ENCODE measurements around the gene AGBL1. TPM values are rescaled to one million over a fixed set of nuclear protein-coding genes. Genes with fewer than 3 reads are reported as not detected.

The AGBL1 gene
- total and polyA plus RNA-seq, 4 donors = 0.08 to 147 (median 4.7) TPM

DNA sequence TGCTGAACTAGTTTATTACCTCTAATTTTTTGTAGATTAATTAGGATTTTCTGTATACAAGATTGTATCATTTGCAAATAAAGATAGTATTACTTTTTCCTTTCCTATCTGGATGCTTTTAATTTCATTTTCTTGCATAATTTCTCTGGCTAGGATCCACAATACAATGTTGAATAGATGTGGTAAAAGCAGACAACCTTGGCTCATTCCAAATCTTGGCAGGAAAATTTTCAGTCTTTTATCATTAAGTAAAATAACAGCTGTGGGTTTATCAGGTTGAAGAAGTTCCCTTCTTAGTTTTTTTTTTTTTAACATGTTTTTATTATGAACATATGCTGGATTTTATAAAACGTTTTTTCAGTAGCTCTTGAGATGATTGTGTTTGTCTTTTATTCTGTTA is 422.6 kb downstream of the AGBL1 start:
- H3K4me3 ChIP-seq = no peak overlapping the region
- DNase-seq = peak in 2 of 3 donors; percentile 73 to 79
- TF ChIP-seq, protein P1, sequence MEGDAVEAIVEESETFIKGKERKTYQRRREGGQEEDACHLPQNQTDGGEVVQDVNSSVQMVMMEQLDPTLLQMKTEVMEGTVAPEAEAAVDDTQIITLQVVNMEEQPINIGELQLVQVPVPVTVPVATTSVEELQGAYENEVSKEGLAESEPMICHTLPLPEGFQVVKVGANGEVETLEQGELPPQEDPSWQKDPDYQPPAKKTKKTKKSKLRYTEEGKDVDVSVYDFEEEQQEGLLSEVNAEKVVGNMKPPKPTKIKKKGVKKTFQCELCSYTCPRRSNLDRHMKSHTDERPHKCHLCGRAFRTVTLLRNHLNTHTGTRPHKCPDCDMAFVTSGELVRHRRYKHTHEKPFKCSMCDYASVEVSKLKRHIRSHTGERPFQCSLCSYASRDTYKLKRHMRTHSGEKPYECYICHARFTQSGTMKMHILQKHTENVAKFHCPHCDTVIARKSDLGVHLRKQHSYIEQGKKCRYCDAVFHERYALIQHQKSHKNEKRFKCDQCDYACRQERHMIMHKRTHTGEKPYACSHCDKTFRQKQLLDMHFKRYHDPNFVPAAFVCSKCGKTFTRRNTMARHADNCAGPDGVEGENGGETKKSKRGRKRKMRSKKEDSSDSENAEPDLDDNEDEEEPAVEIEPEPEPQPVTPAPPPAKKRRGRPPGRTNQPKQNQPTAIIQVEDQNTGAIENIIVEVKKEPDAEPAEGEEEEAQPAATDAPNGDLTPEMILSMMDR (IDR thresholded peaks at IDR 0.05; ENCODE audit: control extremely low read depth, extremely low read depth) = no peak
- ATAC-seq (ENCODE audit: insufficient read depth, low FRiP score) = no peak
- no peaks in the 10 kb centered on the region for H3K9me3 ChIP-seq (ENCODE audit: control insufficient read depth in 4 of 4, insufficient read depth in 3 of 4, low read length in 3 of 4)
- no peaks in the 10 kb centered on the region for H3K4me1 ChIP-seq (ENCODE audit: control insufficient read depth in 5 of 5, insufficient read depth in 5 of 5, low read length in 5 of 5)
- no peak overlapping the region for H3K27ac ChIP-seq (ENCODE audit: low read depth in 1 of 2, low read length in 1 of 2)
- H3K36me3 ChIP-seq (ENCODE audit: control insufficient read depth in 4 of 4, insufficient read depth in 4 of 4, low read length in 4 of 4) = no peaks in the 10 kb centered on the region
- no peak overlapping the region for H3K9ac ChIP-seq (ENCODE audit: insufficient read depth in 1 of 2, low read length in 2 of 2)
- no peaks in the 10 kb centered on the region for H3K27me3 ChIP-seq (ENCODE audit: control insufficient read depth in 3 of 3, insufficient read depth in 3 of 3, low read length in 2 of 3)
- WGBS, 2 donors = 23 to 28% methylated on average over 1 of the region's 1 CpG

DNA sequence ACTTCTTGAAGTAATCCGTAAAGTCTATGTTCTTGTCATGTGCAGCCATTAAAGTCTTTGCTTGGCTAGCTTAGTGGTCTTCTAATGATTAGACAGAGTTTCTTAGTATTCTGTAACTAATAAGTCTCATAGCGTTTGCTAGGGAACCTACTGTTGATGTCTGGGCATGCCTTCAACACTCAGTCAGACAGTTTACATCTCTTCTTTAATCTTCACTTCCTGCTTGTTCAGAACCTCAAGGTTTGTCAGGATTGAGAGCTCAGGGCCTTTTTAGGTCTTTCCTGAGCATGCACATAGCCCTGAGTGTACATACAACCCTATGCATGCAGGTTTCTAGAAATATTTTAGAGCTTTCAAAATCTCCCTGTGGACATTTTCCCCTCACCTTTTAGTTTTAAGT is 426.3 kb downstream of the AGBL1 start:
- TF ChIP-seq, protein P1 (IDR thresholded peaks at IDR 0.05; ENCODE audit: control extremely low read depth, extremely low read depth) = no peak
- WGBS, 2 donors = 92 to 93% methylated on average over 2 of the region's 2 CpGs
- no peak overlapping the region for H3K27ac ChIP-seq (ENCODE audit: low read depth in 1 of 2, low read length in 1 of 2)
- H3K4me1 ChIP-seq (ENCODE audit: control insufficient read depth in 5 of 5, insufficient read depth in 5 of 5, low read length in 5 of 5) = no peaks in the 10 kb centered on the region
- H3K27me3 ChIP-seq (ENCODE audit: control insufficient read depth in 3 of 3, insufficient read depth in 3 of 3, low read length in 2 of 3) = no peaks in the 10 kb centered on the region
- DNase-seq = no peak
- ATAC-seq (ENCODE audit: insufficient read depth, low FRiP score) = no peak
- H3K9me3 ChIP-seq (ENCODE audit: control insufficient read depth in 4 of 4, insufficient read depth in 3 of 4, low read length in 3 of 4) = no peaks in the 10 kb centered on the region
- no peaks in the 10 kb centered on the region for H3K36me3 ChIP-seq (ENCODE audit: control insufficient read depth in 4 of 4, insufficient read depth in 4 of 4, low read length in 4 of 4)
- no peak overlapping the region for H3K4me3 ChIP-seq
- H3K9ac ChIP-seq (ENCODE audit: insufficient read depth in 1 of 2, low read length in 2 of 2) = no peak overlapping the region

DNA sequence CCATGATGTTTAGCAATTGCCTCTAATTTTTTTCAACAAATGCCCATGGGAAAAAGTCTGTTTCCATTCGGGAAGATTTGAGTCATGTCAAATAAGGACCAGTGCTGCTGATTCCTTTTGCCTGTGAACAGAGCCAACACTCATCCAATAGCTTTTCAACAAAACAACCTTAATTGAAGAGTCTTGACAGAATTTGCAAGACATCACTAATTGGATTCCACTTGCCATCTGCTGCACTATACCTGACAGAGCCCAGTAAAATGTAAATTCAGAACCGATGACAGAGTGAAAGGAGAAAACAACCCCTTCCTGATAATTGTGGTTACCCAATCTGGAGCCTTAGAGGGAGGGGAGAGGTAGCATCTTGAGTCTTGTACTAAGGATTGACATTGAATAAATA is 426.7 kb downstream of the AGBL1 start:
- no peaks in the 10 kb centered on the region for H3K27me3 ChIP-seq (ENCODE audit: control insufficient read depth in 3 of 3, insufficient read depth in 3 of 3, low read length in 2 of 3)
- WGBS, 2 donors = 70% methylated on average over 2 of the region's 2 CpGs
- no peak overlapping the region for H3K27ac ChIP-seq (ENCODE audit: low read depth in 1 of 2, low read length in 1 of 2)
- no peaks in the 10 kb centered on the region for H3K9me3 ChIP-seq (ENCODE audit: control insufficient read depth in 4 of 4, insufficient read depth in 3 of 4, low read length in 3 of 4)
- H3K4me3 ChIP-seq = no peak overlapping the region
- DNase-seq (no peak), ATAC-seq (ENCODE audit: insufficient read depth, low FRiP score) (no peak)
- H3K4me1 ChIP-seq (ENCODE audit: control insufficient read depth in 5 of 5, insufficient read depth in 5 of 5, low read length in 5 of 5) = no peaks in the 10 kb centered on the region
- H3K9ac ChIP-seq (ENCODE audit: insufficient read depth in 1 of 2, low read length in 2 of 2) = no peak overlapping the region
- H3K36me3 ChIP-seq (ENCODE audit: control insufficient read depth in 4 of 4, insufficient read depth in 4 of 4, low read length in 4 of 4) = no peaks in the 10 kb centered on the region
- TF ChIP-seq, protein P1 (IDR thresholded peaks at IDR 0.05; ENCODE audit: control extremely low read depth, extremely low read depth) = no peak

DNA sequence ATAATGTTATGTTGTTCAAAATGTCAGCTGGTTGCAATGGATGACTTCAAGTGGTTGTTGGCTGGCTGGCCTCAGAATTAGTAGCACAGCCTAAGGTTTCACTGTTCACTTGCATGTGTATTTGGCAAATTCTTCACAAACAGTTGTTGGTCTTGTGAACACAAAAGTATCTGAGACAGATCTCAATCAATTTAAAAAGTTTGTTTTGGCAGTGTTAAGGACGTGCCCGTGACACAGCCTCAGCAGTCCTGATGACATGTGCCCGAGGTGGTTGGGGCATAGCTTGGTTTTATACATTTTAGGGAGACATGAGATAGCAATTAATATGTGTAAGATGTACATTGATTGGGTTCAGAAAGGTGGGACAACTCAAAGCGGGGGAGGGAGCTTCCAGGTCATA is 436.0 kb downstream of the AGBL1 start:
- H3K36me3 ChIP-seq (ENCODE audit: control insufficient read depth in 4 of 4, insufficient read depth in 4 of 4, low read length in 4 of 4) = no peaks in the 10 kb centered on the region
- TF ChIP-seq, protein P1 (IDR thresholded peaks at IDR 0.05; ENCODE audit: control extremely low read depth, extremely low read depth) = no peak
- whole genome bisulfite sequencing, 2 donors = 79 to 83% methylated on average over 4 of the region's 4 CpGs
- no peak overlapping the region for H3K4me3 ChIP-seq
- no peaks in the 10 kb centered on the region for H3K9me3 ChIP-seq (ENCODE audit: control insufficient read depth in 4 of 4, insufficient read depth in 3 of 4, low read length in 3 of 4)
- no peak for ATAC-seq (ENCODE audit: insufficient read depth, low FRiP score)
- no peak overlapping the region for H3K9ac ChIP-seq (ENCODE audit: insufficient read depth in 1 of 2, low read length in 2 of 2)
- H3K27ac ChIP-seq (ENCODE audit: low read depth in 1 of 2, low read length in 1 of 2) = no peak overlapping the region
- H3K27me3 ChIP-seq (ENCODE audit: control insufficient read depth in 3 of 3, insufficient read depth in 3 of 3, low read length in 2 of 3) = no peaks in the 10 kb centered on the region
- H3K4me1 ChIP-seq (ENCODE audit: control insufficient read depth in 5 of 5, insufficient read depth in 5 of 5, low read length in 5 of 5) = no peaks in the 10 kb centered on the region
- DNase-seq = no peak
